Left kidney (tissue), 1 donor: ENCODE data around the gene ZNF765. TPM values are rescaled to one million over a fixed set of nuclear protein-coding genes. Genes with fewer than 3 reads are reported as not detected.

Source experiments
- polyA plus RNA-seq: library from polyadenylated mRNA; unstranded; fragments of 120-200 nt; gene quantifications from one replicate; pipeline ENCODE4 v1.2.1, GENCODE V29; 2013; ENCODE audit not compliant: insufficient read length

ZNF765 gene
- polyA plus RNA-seq, 1 donor = 14.9 TPM

Other genes with a start within 250 kb of the ZNF765 start
- 17.3 TPM for gene ZNF347, start 236.1 kb upstream of the ZNF765 start, polyA plus RNA-seq
- 11.7 TPM for gene ZNF665, start 201.8 kb upstream of the ZNF765 start, polyA plus RNA-seq
- gene ZNF677, start 140.3 kb upstream of the ZNF765 start, polyA plus RNA-seq = 64.3 TPM
- 0.12 TPM for gene VN1R2, start 136.9 kb upstream of the ZNF765 start, polyA plus RNA-seq
- not detected for gene VN1R4, start 127.4 kb upstream of the ZNF765 start, polyA plus RNA-seq
- gene ZNF845, start 61.4 kb upstream of the ZNF765 start, polyA plus RNA-seq = 11.6 TPM
- gene ZNF525, start 29.4 kb upstream of the ZNF765 start, polyA plus RNA-seq = 19.1 TPM
- 21.9 TPM for gene ZNF761, start 36.8 kb downstream of the ZNF765 start, polyA plus RNA-seq
- 9.4 TPM for gene ZNF813, start 72.6 kb downstream of the ZNF765 start, polyA plus RNA-seq
- 24.9 TPM for gene ZNF331, start 143.0 kb downstream of the ZNF765 start, polyA plus RNA-seq
- gene DPRX, start 236.8 kb downstream of the ZNF765 start, polyA plus RNA-seq = not detected